ENCODE data around the gene SOX9. TPM values are rescaled to one million over a fixed set of nuclear protein-coding genes. Genes with fewer than 3 reads are reported as not detected.

The SOX9 gene
- total RNA-seq, 1 experiment from 2014 or later: 1.3 TPM

DNA sequence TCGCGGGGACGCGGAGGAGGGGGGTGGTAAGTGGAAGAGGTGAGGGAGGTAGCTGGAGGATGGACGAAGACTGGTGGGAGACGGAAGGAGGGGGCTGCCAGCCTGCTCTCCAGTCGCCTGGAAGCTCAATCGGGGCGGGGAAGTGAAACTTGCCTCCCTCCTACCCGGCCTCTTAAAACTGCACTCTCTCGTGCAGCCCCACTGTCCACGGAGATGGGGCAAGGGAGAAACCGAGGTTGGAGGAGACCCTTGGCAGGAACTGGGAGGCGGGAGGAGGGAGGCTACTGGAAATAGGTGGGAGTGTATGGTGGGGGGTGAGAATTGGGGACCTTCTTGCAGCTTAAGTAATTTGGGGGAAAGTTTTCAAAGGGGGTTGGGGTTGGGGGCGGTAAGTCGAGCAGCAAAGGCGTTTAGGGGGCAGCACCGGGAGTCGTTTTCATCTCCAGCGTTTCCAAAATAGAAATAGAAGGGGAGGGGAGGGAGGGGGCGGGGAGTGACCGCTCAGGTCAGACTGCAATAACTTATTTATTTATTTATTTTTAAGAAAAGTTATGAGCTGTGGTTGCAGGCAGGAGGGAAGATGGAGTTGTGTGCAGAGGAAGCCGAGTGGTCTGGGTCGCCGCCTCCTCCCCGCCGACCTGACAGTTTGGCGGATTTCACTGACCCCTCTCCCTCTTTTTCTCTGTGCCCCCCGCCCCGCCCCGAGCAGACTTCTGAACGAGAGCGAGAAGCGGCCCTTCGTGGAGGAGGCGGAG lies 1.4 kb downstream of the SOX9 start:
- H3K27ac ChIP-seq (ENCODE audit: insufficient read length, low read depth, low read length): no peak overlapping the region
- no peak overlapping the region for H2BK20ac ChIP-seq (ENCODE audit: low read depth, low read length, poor library complexity, severe bottlenecking)
- no CpG with 5 or more reads among the region's 36 CpGs for WGBS (ENCODE audit: extremely low coverage, insufficient read length, low lambda C conversion rate)
- no peaks in the 10 kb centered on the region for H3K79me1 ChIP-seq (ENCODE audit: insufficient read depth, low read depth, low read length, poor library complexity, severe bottlenecking)
- peaks cover 47% of the 10 kb centered on the region for H3K23me2 ChIP-seq (ENCODE audit: insufficient read length, low read depth, low read length, poor library complexity, severe bottlenecking)
- H3K9me3 Mint-ChIP-seq: no peaks in the 10 kb centered on the region; a peak in 2 of 5 replicates
- DNase-seq: no peak
- H2AK5ac ChIP-seq (ENCODE audit: insufficient read length, low read length): no peak overlapping the region
- no peak overlapping the region for H3K56ac ChIP-seq (ENCODE audit: insufficient read length, low read depth, low read length)
- peaks cover 69% of the 10 kb centered on the region for H3K27me3 Mint-ChIP-seq (ENCODE audit: low read depth)
- H2BK12ac ChIP-seq (ENCODE audit: insufficient read length, low read depth, low read length): no peak overlapping the region
- peaks cover 30% of the 10 kb centered on the region for H3K27me3 ChIP-seq (ENCODE audit: insufficient read depth, low read length)
- peaks cover 3% of the 10 kb centered on the region for H3K4me1 ChIP-seq (ENCODE audit: insufficient read depth, low read length)
- H3K18ac ChIP-seq (ENCODE audit: insufficient read length, low read depth, low read length): no peak overlapping the region
- H4K5ac ChIP-seq (ENCODE audit: insufficient read length, low read depth, low read length): no peak overlapping the region
- peak overlapping the region in 1 of 3 experiments; percentile 73; a peak in 2 of 7 replicates for H3K27ac Mint-ChIP-seq
- no peak overlapping the region for H3K23ac ChIP-seq (ENCODE audit: insufficient read length, low read depth, low read length)
- no peaks in the 10 kb centered on the region for H4K20me1 ChIP-seq (ENCODE audit: control insufficient read depth, insufficient read depth, insufficient read length)
- TF ChIP-seq, protein P1, sequence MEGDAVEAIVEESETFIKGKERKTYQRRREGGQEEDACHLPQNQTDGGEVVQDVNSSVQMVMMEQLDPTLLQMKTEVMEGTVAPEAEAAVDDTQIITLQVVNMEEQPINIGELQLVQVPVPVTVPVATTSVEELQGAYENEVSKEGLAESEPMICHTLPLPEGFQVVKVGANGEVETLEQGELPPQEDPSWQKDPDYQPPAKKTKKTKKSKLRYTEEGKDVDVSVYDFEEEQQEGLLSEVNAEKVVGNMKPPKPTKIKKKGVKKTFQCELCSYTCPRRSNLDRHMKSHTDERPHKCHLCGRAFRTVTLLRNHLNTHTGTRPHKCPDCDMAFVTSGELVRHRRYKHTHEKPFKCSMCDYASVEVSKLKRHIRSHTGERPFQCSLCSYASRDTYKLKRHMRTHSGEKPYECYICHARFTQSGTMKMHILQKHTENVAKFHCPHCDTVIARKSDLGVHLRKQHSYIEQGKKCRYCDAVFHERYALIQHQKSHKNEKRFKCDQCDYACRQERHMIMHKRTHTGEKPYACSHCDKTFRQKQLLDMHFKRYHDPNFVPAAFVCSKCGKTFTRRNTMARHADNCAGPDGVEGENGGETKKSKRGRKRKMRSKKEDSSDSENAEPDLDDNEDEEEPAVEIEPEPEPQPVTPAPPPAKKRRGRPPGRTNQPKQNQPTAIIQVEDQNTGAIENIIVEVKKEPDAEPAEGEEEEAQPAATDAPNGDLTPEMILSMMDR (conservative IDR thresholded peaks at IDR 0.05): 0 out of 3 replicates have a peak, but pooled peaks have one; percentile 4
- peak overlapping the region; percentile 84 for H3K4me2 ChIP-seq (ENCODE audit: insufficient read depth, insufficient read length, low read length)
- H3K4me3 Mint-ChIP-seq: peak overlapping the region; percentile 81 to 98
- H3K4ac ChIP-seq (ENCODE audit: low read depth, low read length): no peak overlapping the region
- no peak overlapping the region for H2BK15ac ChIP-seq (ENCODE audit: low read depth, low read length)
- peaks cover 43 to 57% of the 10 kb centered on the region in 2 experiments for H3K4me1 Mint-ChIP-seq
- no peak overlapping the region for H3K9ac ChIP-seq (ENCODE audit: extremely low read depth, insufficient read length, low read length)
- no peak overlapping the region for H4K8ac ChIP-seq (replicated peaks; ENCODE audit: insufficient read length, low read depth, low read length)
- peaks cover 7 to 15% (median 15%) of the 10 kb centered on the region in 3 experiments for H3K36me3 Mint-ChIP-seq (ENCODE audit: insufficient read depth in 1 of 3, low read depth in 3 of 3)
- no peak overlapping the region for H4K91ac ChIP-seq (ENCODE audit: insufficient read length, low read depth, low read length)
- no peak overlapping the region for H2BK5ac ChIP-seq (ENCODE audit: insufficient read length, low read length)
- H3K9me3 ChIP-seq (ENCODE audit: control insufficient read depth, low read depth, low read length): no peaks in the 10 kb centered on the region
- no peaks in the 10 kb centered on the region for H3K79me2 ChIP-seq (ENCODE audit: insufficient read depth, low read length)
- H3T11ph ChIP-seq (ENCODE audit: low read length): no peak overlapping the region
- no peak overlapping the region for H2BK120ac ChIP-seq (ENCODE audit: low read depth, low read length, poor library complexity, severe bottlenecking)
- H3K14ac ChIP-seq (ENCODE audit: insufficient read depth, low read length): no peak overlapping the region; the same call in 1 of the 2 replicates
- no peak overlapping the region for H2AFZ ChIP-seq (ENCODE audit: low read length)
